Measurements from ENCODE around the gene SORCS2.

DNA sequence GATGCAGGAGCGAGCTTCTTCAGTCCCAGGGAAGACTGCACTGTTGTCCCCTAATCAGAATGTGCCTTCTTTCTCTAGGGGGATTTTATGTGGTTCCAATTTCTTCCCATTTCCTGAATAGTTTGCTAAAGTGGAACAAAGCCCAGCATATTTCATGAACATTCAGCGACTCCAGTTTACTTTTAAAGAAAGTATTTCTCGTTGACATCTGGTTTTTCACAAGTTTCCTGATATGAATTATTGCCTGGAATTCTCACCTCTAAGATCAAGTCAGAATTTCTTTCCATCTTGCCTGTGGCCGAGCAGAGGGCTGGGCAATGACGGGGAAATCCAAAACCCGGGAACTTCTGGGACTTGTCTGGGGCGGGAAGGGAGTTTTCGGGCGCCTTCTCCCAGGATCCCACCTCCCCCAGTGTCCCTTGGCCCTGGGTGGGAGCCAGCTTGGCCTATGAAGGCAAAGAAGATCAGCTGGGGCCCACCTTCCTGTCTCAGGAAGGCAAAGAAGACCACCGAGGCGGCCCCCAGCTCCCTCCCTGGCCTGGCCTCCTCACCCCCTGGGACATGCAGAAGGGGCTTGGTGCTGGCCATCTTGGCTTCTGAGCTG lies 15.4 kb downstream of the SORCS2 start:
- TF ChIP-seq, protein P1, sequence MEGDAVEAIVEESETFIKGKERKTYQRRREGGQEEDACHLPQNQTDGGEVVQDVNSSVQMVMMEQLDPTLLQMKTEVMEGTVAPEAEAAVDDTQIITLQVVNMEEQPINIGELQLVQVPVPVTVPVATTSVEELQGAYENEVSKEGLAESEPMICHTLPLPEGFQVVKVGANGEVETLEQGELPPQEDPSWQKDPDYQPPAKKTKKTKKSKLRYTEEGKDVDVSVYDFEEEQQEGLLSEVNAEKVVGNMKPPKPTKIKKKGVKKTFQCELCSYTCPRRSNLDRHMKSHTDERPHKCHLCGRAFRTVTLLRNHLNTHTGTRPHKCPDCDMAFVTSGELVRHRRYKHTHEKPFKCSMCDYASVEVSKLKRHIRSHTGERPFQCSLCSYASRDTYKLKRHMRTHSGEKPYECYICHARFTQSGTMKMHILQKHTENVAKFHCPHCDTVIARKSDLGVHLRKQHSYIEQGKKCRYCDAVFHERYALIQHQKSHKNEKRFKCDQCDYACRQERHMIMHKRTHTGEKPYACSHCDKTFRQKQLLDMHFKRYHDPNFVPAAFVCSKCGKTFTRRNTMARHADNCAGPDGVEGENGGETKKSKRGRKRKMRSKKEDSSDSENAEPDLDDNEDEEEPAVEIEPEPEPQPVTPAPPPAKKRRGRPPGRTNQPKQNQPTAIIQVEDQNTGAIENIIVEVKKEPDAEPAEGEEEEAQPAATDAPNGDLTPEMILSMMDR (IDR thresholded peaks at IDR 0.05), result no peak
- TF ChIP-seq EZH2 (IDR thresholded peaks at IDR 0.05; ENCODE audit: borderline replicate concordance, insufficient read depth, low read depth, low read length, poor library complexity, severe bottlenecking), result no peak
